NCI-H128 (cell line): ENCODE measurements around the gene SYNGAP1.

Source experiments
- DNase-seq: peaks from one replicate; lab custom pipeline; 2025; ENCODE audit not compliant: unreplicated experiment; lab: John Stamatoyannopoulos, UW

SYNGAP1 gene

DNA sequence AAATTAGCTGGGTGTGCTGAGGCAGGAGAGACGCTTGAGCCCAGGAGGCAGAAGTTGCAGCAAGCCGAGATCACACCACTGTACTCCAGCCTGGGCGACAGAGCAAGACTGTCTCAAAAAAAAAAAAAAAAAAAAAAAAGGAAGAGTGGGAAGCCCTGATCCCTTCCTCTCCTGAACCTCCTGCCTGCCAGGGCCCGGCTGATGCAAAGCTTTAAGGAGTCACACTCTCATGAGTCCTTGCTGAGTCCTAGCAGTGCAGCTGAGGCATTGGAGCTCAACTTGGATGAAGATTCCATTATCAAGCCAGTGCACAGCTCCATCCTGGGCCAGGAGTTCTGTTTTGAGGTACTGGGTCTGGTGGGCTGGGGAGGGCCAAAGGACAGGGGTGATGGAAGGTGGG lies 15.1 kb downstream of the SYNGAP1 start:
- no peak for DNase-seq

DNA sequence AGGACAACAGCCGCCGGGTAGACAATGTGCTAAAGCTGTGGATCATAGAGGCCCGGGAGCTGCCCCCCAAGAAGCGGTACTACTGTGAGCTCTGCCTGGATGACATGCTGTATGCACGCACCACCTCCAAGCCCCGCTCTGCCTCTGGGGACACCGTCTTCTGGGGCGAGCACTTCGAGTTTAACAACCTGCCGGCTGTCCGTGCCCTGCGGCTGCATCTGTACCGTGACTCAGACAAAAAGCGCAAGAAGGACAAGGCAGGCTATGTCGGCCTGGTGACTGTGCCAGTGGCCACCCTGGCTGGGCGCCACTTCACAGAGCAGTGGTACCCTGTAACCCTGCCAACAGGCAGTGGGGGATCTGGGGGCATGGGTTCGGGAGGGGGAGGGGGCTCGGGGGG lies 17.8 kb downstream of the SYNGAP1 start:
- DNase-seq: no peak

DNA sequence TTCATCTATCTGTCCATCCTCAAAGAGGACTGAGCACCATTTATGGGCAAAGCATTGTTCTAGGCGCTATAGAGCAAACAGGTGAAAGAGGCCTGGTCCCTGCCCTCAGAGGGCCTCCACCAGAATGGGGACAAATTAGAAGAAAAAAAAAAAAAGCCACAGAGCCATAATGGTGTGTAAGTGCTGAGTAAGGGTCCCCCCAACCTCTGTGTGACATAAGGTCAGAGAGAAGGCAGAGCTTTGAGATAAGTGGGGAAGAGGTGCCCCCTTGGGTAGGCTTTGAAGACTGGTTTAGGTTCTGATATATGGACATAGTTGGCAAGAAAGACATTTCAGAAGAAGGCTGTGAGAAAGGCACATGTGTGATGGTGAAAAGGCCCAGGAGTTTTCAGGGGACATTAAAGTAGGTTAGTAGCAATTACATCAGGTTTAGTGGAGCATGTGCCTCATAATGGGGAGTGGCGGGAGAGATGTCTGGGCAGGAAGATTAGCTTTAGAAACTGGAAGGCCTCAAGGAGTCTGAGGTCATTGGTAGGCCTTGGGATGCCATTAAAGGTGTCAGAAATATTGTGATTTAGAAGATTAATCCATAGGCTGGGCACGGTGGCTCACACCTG lies 19.2 kb downstream of the SYNGAP1 start:
- DNase-seq: no peak

DNA sequence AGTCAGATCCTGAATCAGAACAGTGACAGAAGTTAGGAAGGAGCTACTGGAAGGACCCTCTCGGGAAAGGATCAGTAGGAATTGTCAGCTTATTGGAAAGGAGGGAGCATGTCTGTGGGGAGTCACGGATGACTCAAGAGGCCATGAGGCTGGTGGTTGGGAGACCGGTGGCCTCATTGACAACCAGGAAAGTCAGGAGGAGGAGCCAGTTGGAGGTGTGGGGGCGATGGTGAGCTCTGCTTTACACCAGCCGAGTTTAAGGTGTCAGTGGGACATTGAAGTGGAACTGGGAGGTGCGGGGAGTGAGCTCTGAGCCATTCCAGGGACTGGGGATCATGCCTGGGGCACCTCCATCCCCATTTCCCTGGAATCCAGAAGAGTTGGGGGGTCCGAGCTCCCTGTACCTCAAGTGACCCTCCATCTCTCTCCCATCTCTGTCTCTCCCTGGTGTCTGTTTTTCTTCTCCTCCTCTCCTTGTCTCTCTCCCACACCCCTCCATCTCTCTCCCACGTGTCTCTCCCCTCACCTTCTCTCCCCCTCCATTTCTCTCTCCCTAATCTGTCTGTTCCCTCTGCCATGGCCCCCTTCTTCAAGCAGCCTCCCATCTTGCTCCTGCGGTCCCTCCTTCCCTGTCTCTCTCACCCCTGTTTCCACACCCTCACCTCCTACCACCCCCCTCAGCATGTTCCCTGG lies 20.2 kb downstream of the SYNGAP1 start:
- no peak for DNase-seq

DNA sequence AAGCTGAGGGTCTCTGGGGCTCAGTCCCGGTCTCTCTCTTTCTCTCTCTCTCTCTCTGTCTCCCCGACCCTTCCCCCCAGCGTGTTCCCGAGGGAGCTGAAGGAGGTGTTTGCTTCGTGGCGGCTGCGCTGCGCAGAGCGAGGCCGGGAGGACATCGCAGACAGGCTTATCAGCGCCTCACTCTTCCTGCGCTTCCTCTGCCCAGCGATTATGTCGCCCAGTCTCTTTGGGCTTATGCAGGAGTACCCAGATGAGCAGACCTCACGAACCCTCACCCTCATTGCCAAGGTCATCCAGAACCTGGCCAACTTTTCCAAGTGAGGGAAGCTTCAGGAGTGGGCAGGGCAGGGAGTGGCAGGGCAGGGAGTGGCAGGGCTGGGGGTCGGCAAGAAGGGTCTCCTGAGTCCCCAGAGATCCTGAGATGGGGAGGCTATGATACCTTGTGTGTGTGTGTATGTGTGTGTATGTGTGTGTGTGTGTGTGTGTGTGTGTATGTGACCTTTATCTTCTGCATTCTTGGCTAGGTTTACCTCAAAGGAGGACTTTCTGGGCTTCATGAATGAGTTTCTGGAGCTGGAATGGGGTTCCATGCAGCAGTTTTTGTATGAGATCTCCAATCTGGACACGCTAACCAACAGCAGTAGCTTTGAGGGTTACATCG lies 20.9 kb downstream of the SYNGAP1 start:
- no peak for DNase-seq

DNA sequence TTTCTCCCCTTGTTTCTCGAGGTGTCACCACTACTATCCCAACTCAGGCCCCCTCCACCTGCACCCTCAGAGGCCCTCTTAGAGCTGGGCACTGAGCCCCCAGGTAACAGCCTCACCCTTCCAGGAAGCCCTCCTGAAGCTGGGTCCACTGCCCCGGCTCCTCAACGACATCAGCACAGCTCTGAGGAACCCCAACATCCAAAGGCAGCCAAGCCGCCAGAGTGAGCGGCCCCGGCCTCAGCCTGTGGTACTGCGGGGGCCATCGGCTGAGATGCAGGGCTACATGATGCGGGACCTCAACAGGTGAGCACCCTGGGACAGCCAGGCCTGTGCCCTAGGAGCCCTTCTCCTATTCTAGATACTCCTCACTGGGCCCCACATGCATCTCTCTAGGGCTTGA lies 21.6 kb downstream of the SYNGAP1 start:
- DNase-seq: no peak

DNA sequence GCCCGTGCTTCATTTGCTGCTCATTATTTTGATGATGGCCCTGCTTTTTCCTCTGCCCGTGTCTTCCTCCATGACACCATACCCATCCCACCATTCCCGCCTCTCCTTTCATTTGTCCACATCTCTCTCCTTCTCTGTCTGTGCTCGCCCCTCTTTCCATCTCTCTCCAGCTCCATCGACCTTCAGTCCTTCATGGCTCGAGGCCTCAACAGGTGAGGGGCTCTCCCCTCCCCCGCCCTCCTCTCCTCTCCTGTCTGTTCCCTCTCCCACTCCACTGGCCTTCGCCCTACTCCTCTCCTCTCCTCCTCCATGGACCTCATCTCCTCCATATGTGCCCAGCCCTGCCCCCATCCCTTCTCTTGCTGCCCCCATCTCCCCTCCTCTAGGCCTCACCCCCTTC lies 22.4 kb downstream of the SYNGAP1 start:
- DNase-seq: no peak

DNA sequence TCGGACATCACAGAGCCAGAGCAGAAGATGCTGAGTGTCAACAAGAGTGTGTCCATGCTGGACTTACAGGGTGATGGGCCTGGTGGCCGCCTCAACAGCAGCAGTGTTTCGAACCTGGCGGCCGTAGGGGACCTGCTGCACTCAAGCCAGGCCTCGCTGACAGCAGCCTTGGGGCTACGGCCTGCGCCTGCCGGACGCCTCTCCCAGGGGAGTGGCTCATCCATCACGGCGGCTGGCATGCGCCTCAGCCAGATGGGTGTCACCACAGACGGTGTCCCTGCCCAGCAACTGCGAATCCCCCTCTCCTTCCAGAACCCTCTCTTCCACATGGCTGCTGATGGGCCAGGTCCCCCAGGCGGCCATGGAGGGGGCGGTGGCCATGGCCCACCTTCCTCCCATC lies 23.2 kb downstream of the SYNGAP1 start:
- no peak for DNase-seq

DNA sequence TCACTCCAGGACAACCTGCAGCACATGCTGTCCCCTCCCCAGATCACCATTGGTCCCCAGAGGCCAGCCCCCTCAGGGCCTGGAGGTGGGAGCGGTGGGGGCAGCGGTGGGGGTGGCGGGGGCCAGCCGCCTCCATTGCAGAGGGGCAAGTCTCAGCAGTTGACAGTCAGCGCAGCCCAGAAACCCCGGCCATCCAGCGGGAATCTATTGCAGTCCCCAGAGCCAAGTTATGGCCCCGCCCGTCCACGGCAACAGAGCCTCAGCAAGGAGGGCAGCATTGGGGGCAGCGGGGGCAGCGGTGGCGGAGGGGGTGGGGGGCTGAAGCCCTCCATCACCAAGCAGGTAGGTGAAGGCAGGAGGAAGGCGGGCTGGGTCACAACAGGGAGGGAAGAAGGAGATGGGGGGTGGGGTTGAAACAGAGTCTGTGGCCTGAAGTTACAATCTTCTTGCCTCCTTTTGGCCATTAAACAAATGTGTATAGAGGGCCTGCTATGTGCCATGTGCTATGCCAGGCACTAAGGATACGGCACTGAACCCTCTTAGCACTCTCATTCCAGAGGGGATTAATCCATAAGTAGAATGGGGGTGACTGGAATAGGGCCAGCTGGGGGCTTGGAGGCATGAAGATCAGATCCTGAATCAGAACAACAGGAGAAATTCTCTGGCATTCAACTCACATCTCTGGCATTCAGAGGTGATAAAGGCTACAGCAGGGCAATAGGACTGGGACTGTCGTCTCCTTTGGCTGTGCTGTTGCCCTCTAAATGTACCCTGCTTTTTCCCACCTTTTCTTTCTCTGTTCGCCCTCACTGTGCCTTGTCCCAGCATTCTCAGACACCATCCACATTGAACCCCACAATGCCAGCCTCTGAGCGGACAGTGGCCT lies 24.0 kb downstream of the SYNGAP1 start:
- DNase-seq: no peak

DNA sequence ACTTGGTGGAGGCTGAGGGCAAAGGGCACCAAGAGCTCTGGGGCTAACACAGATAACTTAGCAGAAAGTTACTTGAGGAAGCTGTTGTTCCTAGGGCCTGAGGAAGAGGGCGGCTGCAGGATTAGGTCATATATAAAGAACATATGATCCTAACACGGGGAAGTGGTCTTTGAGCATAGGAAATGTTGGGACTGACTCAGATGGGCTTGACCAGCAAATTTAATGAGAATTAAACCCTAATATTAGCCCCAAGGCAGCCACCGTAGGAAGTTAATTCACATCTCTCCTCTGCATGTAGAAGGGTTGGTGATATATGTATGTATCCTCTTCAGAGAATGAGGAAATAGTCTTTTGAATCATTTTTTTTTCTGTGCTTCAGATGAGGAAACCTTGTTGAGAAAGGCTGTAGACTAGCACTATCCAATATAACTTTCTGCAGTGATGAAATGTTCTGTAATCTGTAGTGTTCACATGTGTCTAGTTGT lies 25.3 kb downstream of the SYNGAP1 start:
- DNase-seq: no peak

DNA sequence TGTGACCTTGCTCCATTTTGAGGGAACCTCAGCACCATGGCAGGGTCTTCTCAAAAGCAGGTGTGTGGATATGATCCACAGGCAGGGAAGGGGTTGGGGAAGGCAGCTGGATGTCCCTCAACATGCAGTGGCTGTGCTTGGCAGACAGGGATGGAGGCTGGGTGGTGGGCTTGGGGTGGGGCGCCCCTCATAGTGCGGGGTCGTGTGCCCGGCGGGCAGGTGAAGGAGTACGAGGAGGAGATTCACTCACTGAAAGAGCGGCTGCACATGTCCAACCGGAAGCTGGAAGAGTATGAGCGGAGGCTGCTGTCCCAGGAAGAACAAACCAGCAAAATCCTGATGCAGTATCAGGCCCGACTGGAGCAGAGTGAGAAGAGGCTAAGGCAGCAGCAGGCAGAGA lies 26.5 kb downstream of the SYNGAP1 start:
- DNase-seq: no peak

DNA sequence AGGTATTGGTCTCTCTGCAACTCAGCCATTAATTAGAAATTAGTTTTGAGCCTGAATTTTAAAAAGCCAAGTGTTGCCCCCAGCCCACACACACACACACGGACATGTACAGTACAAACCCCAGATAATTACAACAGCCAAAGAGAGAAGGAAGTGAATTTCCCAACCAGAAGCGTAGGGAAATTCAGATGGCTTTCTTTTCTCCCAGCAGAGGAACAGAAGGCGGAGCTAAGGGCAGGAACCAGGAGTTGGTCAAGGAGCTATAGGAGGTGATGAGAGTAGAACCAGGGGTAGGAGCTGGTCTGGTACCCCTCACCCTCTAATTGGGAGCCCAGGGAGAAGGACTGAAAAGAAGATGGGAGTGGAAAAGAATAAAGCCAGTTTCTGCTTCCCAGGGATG lies 30.6 kb downstream of the SYNGAP1 start:
- no peak for DNase-seq

DNA sequence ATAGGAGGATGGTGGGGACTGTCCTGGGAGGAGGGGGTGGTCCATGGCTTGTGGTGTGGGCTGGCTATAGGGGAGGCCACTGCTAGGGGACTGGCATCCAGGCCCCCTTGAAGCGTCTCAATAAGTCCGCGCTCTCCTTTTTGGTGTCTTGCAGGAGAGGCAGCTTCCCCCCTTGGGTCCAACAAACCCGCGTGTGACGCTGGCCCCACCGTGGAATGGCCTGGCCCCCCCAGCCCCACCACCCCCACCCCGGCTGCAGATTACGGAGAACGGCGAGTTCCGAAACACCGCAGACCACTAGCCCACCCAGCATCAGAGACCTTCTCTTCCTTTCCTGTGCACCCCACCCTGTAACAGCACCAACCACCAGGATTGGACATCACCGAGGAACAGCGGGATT lies 31.7 kb downstream of the SYNGAP1 start:
- no peak for DNase-seq

DNA sequence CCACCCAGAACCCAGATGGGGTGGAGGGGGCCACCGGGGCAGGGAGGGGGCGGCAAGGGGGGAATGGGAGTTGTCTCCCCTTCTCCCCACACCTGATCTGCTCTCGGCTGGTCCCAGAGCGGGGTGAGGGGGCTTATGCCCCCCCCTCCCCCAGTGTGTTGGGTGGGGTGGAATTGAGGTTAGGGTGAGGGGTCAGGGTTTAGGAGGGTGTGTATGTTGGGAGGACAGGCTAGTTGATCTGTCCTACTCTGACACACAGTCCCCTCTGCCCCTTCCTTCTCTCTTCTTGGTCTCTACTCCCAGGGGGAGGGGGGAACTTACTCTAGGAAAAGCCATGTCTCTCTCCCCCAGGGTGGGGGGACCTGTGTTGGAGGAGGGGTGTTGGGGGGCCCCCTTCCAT lies 32.6 kb downstream of the SYNGAP1 start:
- no peak for DNase-seq

DNA sequence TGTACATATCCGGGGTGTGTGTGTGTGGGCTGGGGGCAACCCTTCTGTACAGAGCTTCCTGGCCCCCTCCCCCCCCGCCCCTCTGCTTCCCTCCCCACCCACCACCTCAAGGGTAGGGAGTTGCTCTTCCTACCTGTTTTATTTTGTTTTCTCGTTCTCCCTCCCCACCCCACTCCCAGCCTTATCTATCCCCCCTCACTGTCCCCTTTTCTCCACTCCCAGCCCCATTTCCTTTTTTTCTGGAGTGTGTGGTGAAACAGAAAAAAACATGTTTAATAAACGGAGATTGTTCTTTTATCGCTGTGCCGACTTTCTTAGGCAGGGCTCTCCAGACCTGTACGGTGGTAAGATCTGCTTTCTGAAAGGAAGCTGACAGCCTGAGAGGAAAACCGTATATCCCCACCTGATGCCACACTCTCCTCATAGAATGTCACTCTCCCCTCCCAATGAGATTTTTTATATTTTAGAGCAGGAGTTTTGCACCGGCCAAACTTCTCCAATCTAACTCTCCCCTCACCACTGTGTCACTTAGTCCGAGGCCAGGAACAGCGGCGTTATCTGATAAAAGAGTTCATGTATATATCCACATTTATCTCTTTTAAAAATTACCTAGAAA lies 33.6 kb downstream of the SYNGAP1 start:
- DNase-seq: no peak

DNA sequence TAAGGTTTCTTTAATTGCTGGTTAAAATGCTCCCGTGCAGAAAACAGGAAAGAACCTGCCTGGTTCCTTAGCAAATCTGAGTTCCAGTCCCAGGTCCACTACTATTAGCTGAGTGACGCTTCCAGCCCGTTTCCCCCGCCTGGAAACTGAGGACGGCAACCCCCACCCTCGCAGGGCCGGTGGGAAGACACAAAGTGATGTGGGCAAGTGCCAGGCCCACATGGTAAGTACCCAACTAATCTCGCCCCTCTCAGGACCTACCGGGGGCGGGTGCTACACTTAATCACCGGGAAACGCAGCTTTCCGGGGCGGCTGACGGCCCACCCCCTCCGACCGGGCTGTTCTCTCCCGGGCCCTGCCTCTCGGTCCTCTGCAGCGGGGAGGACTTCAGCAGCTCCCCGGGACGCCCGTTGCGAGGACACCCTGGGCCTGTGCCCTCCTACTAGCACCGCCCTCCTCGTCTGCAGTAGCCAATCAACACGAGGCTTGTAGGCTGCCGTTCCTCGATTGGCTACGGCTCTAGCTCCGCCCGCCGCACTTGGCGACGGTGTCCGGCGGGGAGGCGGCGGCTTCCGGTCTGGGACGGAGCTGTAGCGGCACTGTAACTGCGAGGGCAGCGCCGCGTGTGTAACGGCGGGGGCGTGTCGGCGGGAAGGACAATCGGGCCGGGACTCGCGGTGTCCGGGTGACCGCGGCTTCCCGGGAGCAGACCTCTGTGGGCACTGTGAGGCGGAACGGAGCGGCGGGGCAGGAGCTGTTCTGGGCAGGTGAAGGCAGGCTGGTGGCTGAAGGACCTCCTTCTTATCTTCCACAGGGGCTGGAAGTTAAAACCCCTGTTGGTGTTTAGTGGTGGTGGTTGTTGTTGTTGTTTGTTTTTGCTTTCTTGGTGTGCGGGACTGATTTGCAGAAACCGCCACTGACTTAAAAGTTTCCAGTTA lies 34.4 kb downstream of the SYNGAP1 start, which contains the start of gene ZBTB9:
TSS of gene ZBTB9 (plus strand) at position 568 of the 938 bp plus-strand sequence. CDS start 525 bp downstream, outside the sequence.
- peak; percentile 93 for DNase-seq

DNA sequence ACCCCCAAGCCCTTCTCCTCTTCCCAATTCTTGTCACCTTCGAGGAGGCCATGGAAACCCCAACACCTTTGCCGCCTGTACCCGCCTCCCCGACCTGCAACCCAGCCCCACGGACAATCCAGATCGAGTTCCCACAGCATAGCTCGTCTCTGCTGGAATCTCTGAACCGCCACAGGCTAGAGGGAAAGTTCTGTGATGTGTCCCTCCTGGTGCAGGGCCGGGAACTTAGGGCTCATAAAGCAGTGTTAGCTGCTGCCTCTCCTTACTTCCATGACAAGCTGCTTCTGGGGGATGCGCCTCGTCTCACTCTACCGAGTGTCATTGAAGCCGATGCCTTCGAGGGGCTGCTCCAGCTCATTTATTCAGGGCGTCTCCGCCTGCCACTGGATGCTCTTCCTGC lies 35.2 kb downstream of the SYNGAP1 start:
- DNase-seq: no peak

DNA sequence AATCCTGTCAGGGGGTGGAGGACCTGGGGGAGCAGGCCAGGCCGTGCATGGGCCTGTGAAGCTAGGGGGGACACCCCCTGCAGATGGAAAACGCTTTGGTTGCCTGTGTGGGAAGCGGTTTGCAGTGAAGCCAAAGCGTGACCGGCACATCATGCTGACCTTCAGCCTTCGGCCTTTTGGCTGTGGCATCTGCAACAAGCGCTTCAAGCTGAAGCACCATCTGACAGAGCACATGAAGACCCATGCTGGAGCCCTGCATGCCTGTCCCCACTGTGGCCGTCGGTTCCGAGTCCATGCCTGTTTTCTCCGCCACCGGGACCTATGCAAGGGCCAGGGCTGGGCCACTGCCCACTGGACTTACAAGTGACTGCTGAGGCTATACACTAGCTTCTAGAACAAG lies 36.3 kb downstream of the SYNGAP1 start:
- DNase-seq: no peak

DNA sequence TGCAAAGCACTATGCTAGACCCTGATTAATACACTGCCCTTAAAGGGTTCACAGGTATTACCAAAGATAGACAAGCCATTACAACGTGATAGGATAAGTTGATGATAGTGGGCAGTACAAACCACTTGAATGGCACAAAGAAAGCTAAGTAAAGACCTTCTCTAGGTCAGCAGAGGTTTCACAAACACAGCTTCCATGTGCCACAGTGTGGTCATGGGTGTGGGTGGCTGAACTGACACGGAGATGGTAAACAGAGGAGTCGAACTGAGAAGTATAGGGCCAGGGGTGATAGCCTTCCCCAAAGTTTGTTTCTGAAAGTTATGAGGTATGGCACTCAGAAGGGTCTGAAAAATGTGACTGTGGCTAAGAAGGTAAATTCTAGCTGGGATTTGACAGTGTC lies 38.8 kb downstream of the SYNGAP1 start:
- DNase-seq: no peak

DNA sequence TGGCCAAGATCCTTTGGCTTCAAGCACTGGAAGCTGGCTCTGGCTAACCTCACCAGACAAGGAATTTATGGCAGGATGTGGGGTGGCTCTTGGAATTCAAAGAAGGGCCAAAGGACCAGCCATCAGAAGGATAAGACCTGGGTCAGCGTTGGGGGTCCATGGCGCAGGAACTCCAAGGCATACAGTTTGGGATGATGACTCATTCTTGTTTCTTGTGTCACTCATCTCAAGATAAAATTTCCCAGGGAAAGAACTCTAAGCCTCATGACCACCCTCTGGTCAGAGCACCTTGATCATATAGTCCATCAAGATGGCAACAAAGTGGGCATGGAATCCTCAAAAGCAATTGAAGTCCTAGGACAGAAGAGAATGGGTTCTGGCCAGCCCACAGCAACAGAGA lies 39.4 kb downstream of the SYNGAP1 start:
- DNase-seq: no peak
